Glutamatergic neuron (in vitro differentiated cells): Measurements from ENCODE around the gene ARL14EPL. TPM values are rescaled to one million over a fixed set of nuclear protein-coding genes. Genes with fewer than 3 reads are reported as not detected.

Experiments
- DNase-seq: peaks from one replicate; pipeline ENCODE4 v3.0.0; 2022
- H3K27ac Mint-ChIP-seq: one replicate; pipeline ENCODE4 v1.8.0; 2020; ENCODE audit warnings: mild to moderate bottlenecking, mixed read lengths, inconsistent platforms; ENCODE audit not compliant: unreplicated experiment
- H3K27me3 Mint-ChIP-seq: one replicate; pipeline ENCODE4 v1.8.0; 2020; ENCODE audit warnings: mild to moderate bottlenecking, moderate library complexity, mixed read lengths, inconsistent platforms; ENCODE audit not compliant: unreplicated experiment
- H3K36me3 Mint-ChIP-seq: one replicate; pipeline ENCODE4 v1.8.0; 2020; ENCODE audit warnings: mild to moderate bottlenecking, mixed read lengths, inconsistent platforms; ENCODE audit not compliant: unreplicated experiment
- H3K4me1 Mint-ChIP-seq: one replicate; pipeline ENCODE4 v1.8.0; 2020; ENCODE audit warnings: mild to moderate bottlenecking, low read depth, mixed read lengths, inconsistent platforms; ENCODE audit not compliant: unreplicated experiment
- H3K4me3 Mint-ChIP-seq: one replicate; pipeline ENCODE4 v1.8.0; 2020; ENCODE audit warnings: mild to moderate bottlenecking, mixed read lengths, inconsistent platforms; ENCODE audit not compliant: unreplicated experiment
- H3K9me3 Mint-ChIP-seq: one replicate; pipeline ENCODE4 v1.8.0; 2020; ENCODE audit warnings: mild to moderate bottlenecking, moderate library complexity, mixed read lengths, inconsistent platforms; ENCODE audit not compliant: unreplicated experiment
- CTCF ChIP-seq: fragments of 200-600 bp; sonication (generic); IDR thresholded peaks from one replicate; pipeline ENCODE4 v1.5.0; 2021; ENCODE audit not compliant: partially characterized antibody, unreplicated experiment
- total RNA-seq: library from RNA; stranded (reverse); fragmentation: NEBNext Ultra II Directional; extraction: Animal tissue kit (Norgen Biotek cat#: 25700); gene quantifications from one replicate; pipeline ENCODE4 v1.2.1, GENCODE V29; 2021; ENCODE audit not compliant: unreplicated experiment

ARL14EPL gene
- total RNA-seq, 1 donor from 2014 or later = not detected

GRCh38 chr5:116013207-116013785, 19.0 kb upstream of the ARL14EPL start:
- no peak for DNase-seq

GRCh38 chr5:116013936-116014335, 18.3 kb upstream of the ARL14EPL start:
- Mint-ChIP-seq H3K4me3 (no peak overlapping the region), H3K36me3 (no peaks in the 10 kb centered on the region), H3K4me1 (no peaks in the 10 kb centered on the region), H3K27ac (no peak overlapping the region), H3K9me3 (no peaks in the 10 kb centered on the region), H3K27me3 (no peaks in the 10 kb centered on the region)
- no peak for DNase-seq
- no peak for TF ChIP-seq CTCF

More at GRCh38 chr5:116013207-116013785, 19.0 kb upstream of the ARL14EPL start:
- H3K4me1 Mint-ChIP-seq = no peaks in the 10 kb centered on the region
- no peaks in the 10 kb centered on the region for H3K9me3 Mint-ChIP-seq
- no peak overlapping the region for H3K27ac Mint-ChIP-seq
- no peak overlapping the region for H3K4me3 Mint-ChIP-seq
- H3K36me3 Mint-ChIP-seq = no peaks in the 10 kb centered on the region
- TF ChIP-seq CTCF = no peak
- no peaks in the 10 kb centered on the region for H3K27me3 Mint-ChIP-seq

- H3K4me3 Mint-ChIP-seq = no peak overlapping the region
- H3K27ac Mint-ChIP-seq = no peak overlapping the region
- no peak for TF ChIP-seq CTCF
- no peaks in the 10 kb centered on the region for H3K27me3 Mint-ChIP-seq
- no peaks in the 10 kb centered on the region for H3K4me1 Mint-ChIP-seq
- H3K9me3 Mint-ChIP-seq = no peaks in the 10 kb centered on the region
- H3K36me3 Mint-ChIP-seq = no peaks in the 10 kb centered on the region
- no peak for DNase-seq
These were observed 8.7 kb upstream of the ARL14EPL start for GRCh38 chr5:116023619-116024018.

- H3K4me1 Mint-ChIP-seq = no peaks in the 10 kb centered on the region
These were observed 6.4 kb upstream of the ARL14EPL start for GRCh38 chr5:116025866-116026265.

More at GRCh38 chr5:116025866-116026265, 6.4 kb upstream of the ARL14EPL start:
- H3K27me3 Mint-ChIP-seq = no peaks in the 10 kb centered on the region
- no peak overlapping the region for H3K4me3 Mint-ChIP-seq
- DNase-seq = no peak
- no peak overlapping the region for H3K27ac Mint-ChIP-seq
- H3K36me3 Mint-ChIP-seq = no peaks in the 10 kb centered on the region
- no peaks in the 10 kb centered on the region for H3K9me3 Mint-ChIP-seq
- no peak for TF ChIP-seq CTCF
